ENCODE data around the gene MUC6. TPM values are rescaled to one million over a fixed set of nuclear protein-coding genes. Genes with fewer than 3 reads are reported as not detected.
"Not testable (repeated sequence)": the region's sequence is repeated elsewhere in the genome, so short reads cannot be mapped to it uniquely, and the experiment has no call there.

The MUC6 gene
- total RNA-seq, 1 donor from 2014 or later = not detected

DNA sequence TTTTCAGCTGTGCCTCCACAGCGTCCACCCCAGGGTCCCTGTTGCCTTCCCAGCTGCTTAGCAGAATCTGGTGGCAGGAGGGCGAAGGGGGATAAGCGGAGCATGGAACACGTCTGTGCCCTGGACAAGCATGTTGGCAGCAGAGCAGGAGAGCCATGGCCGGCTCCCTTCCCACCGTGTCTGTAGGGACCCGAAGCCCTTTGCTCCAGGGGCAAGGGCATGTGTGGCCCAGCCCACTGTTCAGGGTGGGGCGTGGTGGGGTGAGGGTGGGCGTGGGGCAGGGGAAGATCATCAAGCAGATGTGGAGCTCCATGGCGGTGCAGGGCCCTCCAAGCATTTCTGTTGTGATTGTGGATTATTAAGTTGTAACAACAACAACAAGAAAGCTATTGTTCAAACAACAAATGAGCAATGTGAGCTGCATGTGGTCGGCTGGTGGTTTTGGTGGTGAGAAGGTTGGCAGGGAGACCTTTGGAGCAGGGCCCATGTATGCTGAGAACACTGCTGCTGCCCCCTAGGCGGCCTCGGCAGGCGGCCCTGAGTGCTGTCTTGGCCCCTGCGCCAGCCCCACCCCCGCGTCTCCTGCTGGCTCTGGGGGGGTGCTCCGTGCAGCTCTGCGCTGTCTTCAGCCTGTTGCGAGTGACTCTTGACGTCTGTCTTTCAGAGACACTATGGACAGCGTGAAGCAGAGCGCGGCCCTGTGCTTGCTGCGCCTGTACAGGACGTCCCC is 59.9 kb downstream of the MUC6 start:
- H3K36me3 ChIP-seq = peaks cover 78% of the 10 kb centered on the region

DNA sequence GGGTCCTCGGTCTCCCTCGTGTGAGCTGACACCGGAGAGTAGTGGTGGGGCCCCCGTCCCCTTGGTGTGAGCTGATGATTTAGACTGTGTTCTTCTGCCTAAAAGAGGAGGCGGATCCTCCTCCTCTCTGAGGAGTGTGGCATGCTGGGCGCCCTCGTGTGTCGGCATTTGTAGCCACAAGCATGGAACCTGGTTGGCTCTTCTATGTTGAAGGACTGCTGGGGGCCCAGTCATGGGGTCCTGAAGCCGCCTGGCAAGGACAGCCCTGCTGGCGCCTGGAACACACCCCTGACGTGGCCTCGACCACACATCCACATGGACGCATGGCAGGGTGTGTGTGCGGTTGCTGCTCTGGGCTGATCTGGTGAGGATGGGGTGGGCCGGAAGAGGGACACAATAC is 60.7 kb downstream of the MUC6 start:
- ATAC-seq (no peak), DNase-seq (no peak)
- Histone ChIP-seq H3K4me3 (no peak overlapping the region), H3K27ac (no peak overlapping the region), H3K9me3 (no peaks in the 10 kb centered on the region), H3K27me3 (no peaks in the 10 kb centered on the region), H3K4me1 (no peaks in the 10 kb centered on the region), H3K36me3 (peaks cover 71% of the 10 kb centered on the region)
- intact Hi-C loops (cut with DNase I) = no loop called here
- TF ChIP-seq, protein P1, sequence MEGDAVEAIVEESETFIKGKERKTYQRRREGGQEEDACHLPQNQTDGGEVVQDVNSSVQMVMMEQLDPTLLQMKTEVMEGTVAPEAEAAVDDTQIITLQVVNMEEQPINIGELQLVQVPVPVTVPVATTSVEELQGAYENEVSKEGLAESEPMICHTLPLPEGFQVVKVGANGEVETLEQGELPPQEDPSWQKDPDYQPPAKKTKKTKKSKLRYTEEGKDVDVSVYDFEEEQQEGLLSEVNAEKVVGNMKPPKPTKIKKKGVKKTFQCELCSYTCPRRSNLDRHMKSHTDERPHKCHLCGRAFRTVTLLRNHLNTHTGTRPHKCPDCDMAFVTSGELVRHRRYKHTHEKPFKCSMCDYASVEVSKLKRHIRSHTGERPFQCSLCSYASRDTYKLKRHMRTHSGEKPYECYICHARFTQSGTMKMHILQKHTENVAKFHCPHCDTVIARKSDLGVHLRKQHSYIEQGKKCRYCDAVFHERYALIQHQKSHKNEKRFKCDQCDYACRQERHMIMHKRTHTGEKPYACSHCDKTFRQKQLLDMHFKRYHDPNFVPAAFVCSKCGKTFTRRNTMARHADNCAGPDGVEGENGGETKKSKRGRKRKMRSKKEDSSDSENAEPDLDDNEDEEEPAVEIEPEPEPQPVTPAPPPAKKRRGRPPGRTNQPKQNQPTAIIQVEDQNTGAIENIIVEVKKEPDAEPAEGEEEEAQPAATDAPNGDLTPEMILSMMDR (IDR thresholded peaks at IDR 0.05) = peak; percentile 11

More for the DNA sequence above, 59.9 kb downstream of the MUC6 start:
- ATAC-seq = no peak
- no peak for DNase-seq
- Histone ChIP-seq H3K4me3 (no peak overlapping the region), H3K4me1 (no peaks in the 10 kb centered on the region), H3K27ac (no peak overlapping the region), H3K27me3 (no peaks in the 10 kb centered on the region), H3K9me3 (no peaks in the 10 kb centered on the region)
- TF ChIP-seq, protein P1 (IDR thresholded peaks at IDR 0.05) = no peak
- intact Hi-C loops (cut with DNase I) = no loop called here

DNA sequence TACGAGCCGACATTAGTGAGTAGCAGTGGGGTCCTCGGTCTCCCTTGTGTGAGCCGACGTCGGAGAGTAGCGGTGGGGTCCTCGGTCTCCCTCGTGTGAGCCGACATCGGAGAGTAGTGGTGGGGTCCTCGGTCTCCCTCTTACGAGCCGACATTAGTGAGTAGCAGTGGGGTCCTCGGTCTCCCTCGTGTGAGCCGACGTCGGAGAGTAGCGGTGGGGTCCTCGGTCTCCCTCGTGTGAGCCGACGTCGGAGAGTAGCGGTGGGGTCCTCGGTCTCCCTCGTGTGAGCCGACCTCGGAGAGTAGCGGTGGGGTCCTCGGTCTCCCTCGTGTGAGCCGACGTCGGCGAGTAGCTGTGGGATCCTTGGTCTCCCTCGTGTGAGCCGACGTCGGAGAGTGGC is 61.1 kb downstream of the MUC6 start:
- H3K4me1 ChIP-seq; H3K4me3 ChIP-seq; intact Hi-C loops (cut with DNase I); DNase-seq; ATAC-seq; H3K9me3 ChIP-seq; H3K27me3 ChIP-seq; H3K27ac ChIP-seq: not testable (repeated sequence)
- peaks cover 73% of the 10 kb centered on the region for H3K36me3 ChIP-seq

DNA sequence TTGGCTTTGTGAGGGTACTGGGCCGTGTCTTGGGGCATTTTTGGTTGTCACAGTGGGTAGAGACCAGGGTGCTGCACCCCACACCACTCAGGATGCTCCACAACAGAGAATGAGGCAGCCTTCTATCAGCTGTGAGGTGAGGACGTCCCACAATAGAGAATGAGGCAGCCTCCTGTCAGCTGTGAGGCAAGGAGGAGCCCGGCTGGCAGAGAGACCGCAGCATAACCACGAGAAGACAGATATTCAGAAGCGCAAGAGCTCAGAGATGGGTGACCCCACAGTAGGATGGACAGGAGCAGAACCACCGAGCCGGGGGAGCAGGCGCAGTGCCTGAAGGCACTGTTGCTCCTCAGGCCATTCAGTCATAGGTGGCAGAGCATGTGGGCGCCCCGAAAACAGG is 63.3 kb downstream of the MUC6 start:
- Histone ChIP-seq H3K36me3 (peaks cover 71% of the 10 kb centered on the region), H3K9me3 (no peaks in the 10 kb centered on the region), H3K27ac (no peak overlapping the region), H3K4me3 (no peak overlapping the region), H3K4me1 (no peaks in the 10 kb centered on the region), H3K27me3 (no peaks in the 10 kb centered on the region)
- ATAC-seq (no peak), DNase-seq (no peak)
- TF ChIP-seq, protein P1 (IDR thresholded peaks at IDR 0.05) = no peak
- intact Hi-C loops (cut with DNase I) = no loop called here

DNA sequence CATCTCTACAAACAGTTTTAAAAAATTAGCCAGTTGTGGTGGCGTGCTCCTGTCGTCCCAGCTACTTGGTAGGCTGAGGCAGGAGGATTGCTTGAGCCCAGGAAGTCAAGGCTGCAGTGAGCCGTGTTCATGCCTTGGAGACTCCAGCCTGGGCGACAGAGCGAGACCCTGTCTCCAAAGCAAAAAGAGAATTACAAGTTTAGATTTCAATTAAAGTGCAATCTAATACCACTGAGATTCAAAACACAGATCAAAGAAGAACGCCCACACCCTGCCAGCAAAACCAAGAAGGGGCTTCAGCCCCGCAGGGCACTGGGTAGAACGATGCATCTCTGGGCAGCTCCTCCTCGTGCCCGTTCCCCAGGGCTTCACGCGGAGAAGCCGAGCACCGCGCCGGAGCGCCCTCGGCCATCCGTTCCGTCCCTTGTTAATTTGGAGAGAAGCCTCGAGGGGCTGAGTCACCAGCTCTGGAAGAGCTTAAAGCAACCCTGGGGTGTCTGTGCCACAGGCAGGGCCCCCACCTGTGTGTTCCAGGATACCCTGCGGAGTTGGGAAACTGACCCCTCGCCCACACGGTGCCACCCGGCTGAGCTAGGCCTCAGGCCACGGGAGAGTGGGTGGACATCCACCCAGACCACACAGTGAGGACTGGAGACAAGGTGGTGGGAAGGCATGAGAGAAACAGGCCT is 63.9 kb downstream of the MUC6 start:
- Histone ChIP-seq H3K27me3 (no peaks in the 10 kb centered on the region), H3K9me3 (no peaks in the 10 kb centered on the region), H3K36me3 (peaks cover 71% of the 10 kb centered on the region), H3K4me3 (no peak overlapping the region), H3K27ac (no peak overlapping the region), H3K4me1 (no peaks in the 10 kb centered on the region)
- no peak for DNase-seq
- ATAC-seq = no peak
- intact Hi-C loops (cut with DNase I) = no loop called here
- TF ChIP-seq, protein P1 (IDR thresholded peaks at IDR 0.05) = no peak

DNA sequence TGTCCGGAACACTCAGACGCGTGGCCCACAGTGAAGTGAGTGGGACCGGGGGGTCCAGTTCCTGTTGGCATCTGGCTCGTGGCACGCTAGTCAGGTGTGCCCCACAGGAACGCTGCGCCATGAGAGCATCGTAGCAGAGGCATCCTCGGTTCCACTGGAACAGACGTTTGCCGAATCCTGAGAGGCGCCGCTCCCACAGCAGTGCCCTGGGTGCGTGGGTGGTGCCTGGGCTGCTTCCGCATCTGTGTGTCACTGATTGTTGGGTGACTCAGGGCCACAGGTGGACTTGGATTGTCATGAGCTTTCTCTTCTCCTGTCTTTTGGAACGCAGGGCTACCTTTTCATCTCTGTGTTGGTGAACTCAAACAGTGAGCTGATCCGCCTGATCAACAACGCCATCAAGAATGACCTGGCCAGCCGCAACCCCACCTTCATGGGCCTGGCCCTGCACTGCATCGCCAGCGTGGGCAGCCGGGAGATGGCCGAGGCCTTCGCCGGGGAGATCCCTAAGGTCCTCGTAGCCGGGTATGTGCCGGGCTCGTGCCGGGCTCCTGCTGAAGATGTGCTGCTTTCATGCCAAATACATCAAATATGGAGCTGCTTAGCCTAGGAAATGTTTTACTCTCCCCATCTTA is 64.7 kb downstream of the MUC6 start:
- no peak for DNase-seq
- H3K36me3 ChIP-seq = peaks cover 67% of the 10 kb centered on the region

More for the DNA sequence above, 64.7 kb downstream of the MUC6 start:
- H3K4me3 ChIP-seq = no peak overlapping the region
- H3K4me1 ChIP-seq = peaks cover 1% of the 10 kb centered on the region
- no peak for ATAC-seq
- no peaks in the 10 kb centered on the region for H3K9me3 ChIP-seq
- no peaks in the 10 kb centered on the region for H3K27me3 ChIP-seq
- H3K27ac ChIP-seq = no peak overlapping the region
- intact Hi-C loops (cut with DNase I) = no loop called here
- TF ChIP-seq, protein P1 (IDR thresholded peaks at IDR 0.05) = no peak
